OCI-LY1 (cell line): ENCODE measurements around the gene RAB25.

ENCODE experiments used
- H2AFZ ChIP-seq: fragments of 200-600 bp; sonication (generic), shearing (Covaris generic); 2 replicates; pipeline ENCODE4 v1.6.0; 2014; ENCODE audit warnings: antibody characterized with exemption, mild to moderate bottlenecking, low read length
- H3F3A ChIP-seq: fragments of 200-600 bp; sonication (generic), shearing (Covaris generic); 2 replicates; pipeline ENCODE4 v1.6.0; 2014; ENCODE audit warnings: mild to moderate bottlenecking, antibody characterized with exemption, low read length, moderate library complexity; ENCODE audit not compliant: insufficient read depth
- H3K27ac ChIP-seq: fragments of 200-600 bp; sonication (generic); 2 replicates; pipeline ENCODE4 v1.5.1; 2014; ENCODE audit warnings: low read length, mixed run types, mild to moderate bottlenecking, low read depth; ENCODE audit not compliant: poor library complexity, severe bottlenecking
- H3K27me3 ChIP-seq: fragments of 200-600 bp; sonication (generic); 2 replicates; pipeline ENCODE4 v1.6.0; 2014; ENCODE audit warnings: antibody characterized with exemption, mild to moderate bottlenecking, low read length, moderate library complexity; ENCODE audit not compliant: insufficient read depth
- H3K36me3 ChIP-seq: fragments of 200-600 bp; sonication (generic); 2 replicates; pipeline ENCODE4 v1.6.1; 2014; ENCODE audit warnings: mild to moderate bottlenecking, antibody characterized with exemption, low read length, moderate library complexity, mixed read lengths; ENCODE audit not compliant: insufficient read depth
- H3K4me1 ChIP-seq: fragments of 200-600 bp; sonication (generic); 2 replicates; pipeline ENCODE4 v1.5.1; 2014; ENCODE audit warnings: mild to moderate bottlenecking, low read length, moderate library complexity; ENCODE audit not compliant: insufficient read depth, severe bottlenecking
- H3K4me2 ChIP-seq: fragments of 200-600 bp; sonication (generic), shearing (Covaris generic); 2 replicates; pipeline ENCODE4 v1.6.1; 2014; ENCODE audit warnings: low read length
- H3K4me3 ChIP-seq: fragments of 200-600 bp; sonication (generic); 2 replicates; pipeline ENCODE4 v1.5.1; 2014; ENCODE audit warnings: low read length, low read depth, mild to moderate bottlenecking, mixed read lengths; ENCODE audit not compliant: poor library complexity, severe bottlenecking
- H3K79me2 ChIP-seq: fragments of 200-600 bp; shearing (Covaris generic); 2 replicates; pipeline ENCODE4 v1.6.1; 2016; ENCODE audit warnings: mixed run types, low read length, mixed read lengths; ENCODE audit not compliant: insufficient read depth
- H3K9ac ChIP-seq: fragments of 200-600 bp; sonication (generic), shearing (Covaris generic); 2 replicates; pipeline ENCODE4 v1.6.1; 2014; ENCODE audit warnings: mild to moderate bottlenecking, low read length, mixed read lengths
- H3K9me2 ChIP-seq: fragments of 200-600 bp; sonication (generic), shearing (Covaris generic); 2 replicates; pipeline ENCODE4 v1.6.1; 2014; ENCODE audit warnings: low read depth, mild to moderate bottlenecking, low read length, mixed read lengths
- H3K9me3 ChIP-seq: fragments of 200-600 bp; shearing (Covaris generic); 2 replicates; pipeline ENCODE4 v1.6.1; 2014; ENCODE audit warnings: low read length, mixed read lengths
- H4K20me1 ChIP-seq: fragments of 200-600 bp; sonication (generic), shearing (Covaris generic); 2 replicates; pipeline ENCODE4 v1.6.0; 2016; ENCODE audit warnings: mild to moderate bottlenecking, low read length; ENCODE audit not compliant: insufficient read depth
- EZH2 ChIP-seq: fragments of 200-600 bp; sonication (generic), shearing (Covaris generic); IDR thresholded peaks from 2 replicates; pipeline ENCODE4 v1.8.0; 2017; ENCODE audit warnings: borderline replicate concordance, mixed run types, mild to moderate bottlenecking, antibody characterized with exemption, low read length, moderate library complexity, mixed read lengths
- TF ChIP-seq, protein P1 (sequence below): fragments of 200-600 bp; sonication (generic), shearing (Covaris generic); IDR thresholded peaks from 2 replicates; pipeline ENCODE4 v1.5.1; 2017; ENCODE audit warnings: mild to moderate bottlenecking, antibody characterized with exemption, low read length, moderate library complexity, mixed read lengths

RAB25 gene

DNA sequence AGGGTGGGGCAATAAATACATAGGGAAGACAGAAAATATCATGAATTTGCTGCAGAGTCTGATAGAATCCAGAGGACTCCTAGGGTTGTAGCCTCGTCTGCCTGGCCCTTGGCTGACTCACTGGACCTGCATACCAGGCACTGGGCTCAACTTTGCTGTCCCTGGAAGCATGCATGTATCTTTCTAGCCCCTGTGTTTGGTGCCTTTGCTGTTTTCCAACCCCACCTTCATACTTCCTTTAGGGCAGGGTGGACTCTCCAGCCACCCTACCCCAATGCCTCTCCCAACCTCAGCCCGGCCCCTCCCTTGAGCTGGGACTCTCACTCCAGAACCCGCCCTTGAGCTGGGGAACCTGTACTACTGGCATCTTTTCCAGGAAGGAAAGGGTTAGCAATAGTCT is 1.2 kb downstream of the RAB25 start:
- Histone ChIP-seq H3K9me3 (no peaks in the 10 kb centered on the region), H3K4me1 (peaks cover 13% of the 10 kb centered on the region), H4K20me1 (no peaks in the 10 kb centered on the region), H3K27me3 (no peaks in the 10 kb centered on the region), H2AFZ (no peak overlapping the region), H3K9me2 (no peaks in the 10 kb centered on the region), H3K4me2 (peak overlapping the region; percentile 70; the same call in 1 of the 2 replicates), H3K79me2 (no peaks in the 10 kb centered on the region), H3F3A (no peaks in the 10 kb centered on the region), H3K4me3 (peak overlapping the region; percentile 61), H3K9ac (no peak overlapping the region; the same call in 1 of the 2 replicates), H3K27ac (no peak overlapping the region), H3K36me3 (0 out of 2 replicates have a peak, but pooled peaks cover 6% of the 10 kb centered on the region)
- TF ChIP-seq EZH2 = no peak
- TF ChIP-seq, protein P1, sequence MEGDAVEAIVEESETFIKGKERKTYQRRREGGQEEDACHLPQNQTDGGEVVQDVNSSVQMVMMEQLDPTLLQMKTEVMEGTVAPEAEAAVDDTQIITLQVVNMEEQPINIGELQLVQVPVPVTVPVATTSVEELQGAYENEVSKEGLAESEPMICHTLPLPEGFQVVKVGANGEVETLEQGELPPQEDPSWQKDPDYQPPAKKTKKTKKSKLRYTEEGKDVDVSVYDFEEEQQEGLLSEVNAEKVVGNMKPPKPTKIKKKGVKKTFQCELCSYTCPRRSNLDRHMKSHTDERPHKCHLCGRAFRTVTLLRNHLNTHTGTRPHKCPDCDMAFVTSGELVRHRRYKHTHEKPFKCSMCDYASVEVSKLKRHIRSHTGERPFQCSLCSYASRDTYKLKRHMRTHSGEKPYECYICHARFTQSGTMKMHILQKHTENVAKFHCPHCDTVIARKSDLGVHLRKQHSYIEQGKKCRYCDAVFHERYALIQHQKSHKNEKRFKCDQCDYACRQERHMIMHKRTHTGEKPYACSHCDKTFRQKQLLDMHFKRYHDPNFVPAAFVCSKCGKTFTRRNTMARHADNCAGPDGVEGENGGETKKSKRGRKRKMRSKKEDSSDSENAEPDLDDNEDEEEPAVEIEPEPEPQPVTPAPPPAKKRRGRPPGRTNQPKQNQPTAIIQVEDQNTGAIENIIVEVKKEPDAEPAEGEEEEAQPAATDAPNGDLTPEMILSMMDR = no peak

DNA sequence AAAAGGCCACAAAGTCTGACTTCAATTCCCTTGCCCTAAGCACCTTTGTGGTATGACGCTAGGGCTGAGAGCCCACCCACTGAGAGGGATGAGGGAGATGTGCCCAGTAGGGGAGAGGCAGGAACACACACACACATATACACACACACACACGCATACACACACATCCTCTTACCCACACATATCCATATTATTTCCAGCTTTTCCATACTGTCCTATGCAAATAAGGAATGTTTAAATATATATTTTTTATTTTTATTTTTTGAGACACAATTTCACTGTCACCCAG is 3.0 kb downstream of the RAB25 start:
- H3K79me2 ChIP-seq = no peaks in the 10 kb centered on the region
- H3K4me2 ChIP-seq = no peak overlapping the region
- no peaks in the 10 kb centered on the region for H3K27me3 ChIP-seq

DNA sequence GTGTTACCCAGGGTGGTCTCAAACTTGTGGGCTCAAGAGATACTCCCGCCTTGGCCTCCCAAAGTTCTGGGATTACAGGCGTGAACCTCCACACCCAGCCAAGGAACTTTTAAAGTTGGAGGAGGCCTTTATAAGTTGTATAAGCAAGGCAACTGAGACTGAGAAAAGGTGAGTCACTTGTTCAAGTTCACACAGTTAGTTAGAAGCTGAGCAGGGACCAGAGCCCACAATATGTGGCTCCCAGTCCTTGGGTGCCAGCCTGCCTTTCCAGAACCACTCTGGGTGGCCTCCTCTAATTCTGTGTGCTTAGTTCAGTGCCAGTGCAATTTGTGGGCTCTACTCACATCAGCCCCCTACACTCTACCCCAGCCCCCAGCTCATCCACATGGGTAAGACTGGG is 3.7 kb downstream of the RAB25 start:
- H3K27me3 ChIP-seq = no peaks in the 10 kb centered on the region
- H3K9me2 ChIP-seq = no peaks in the 10 kb centered on the region
- H3K36me3 ChIP-seq = no peaks in the 10 kb centered on the region
- no peaks in the 10 kb centered on the region for H4K20me1 ChIP-seq
- no peak overlapping the region for H2AFZ ChIP-seq
- no peak overlapping the region for H3K4me3 ChIP-seq
- H3K9me3 ChIP-seq = no peaks in the 10 kb centered on the region
- H3K27ac ChIP-seq = no peak overlapping the region
- H3K4me2 ChIP-seq = no peak overlapping the region
- no peak overlapping the region; the same call in 1 of the 2 replicates for H3K9ac ChIP-seq
- peaks cover 13% of the 10 kb centered on the region for H3K4me1 ChIP-seq
- no peaks in the 10 kb centered on the region for H3F3A ChIP-seq
- TF ChIP-seq EZH2 = no peak
- TF ChIP-seq, protein P1 = no peak
- no peaks in the 10 kb centered on the region for H3K79me2 ChIP-seq

More for the DNA sequence above, 3.0 kb downstream of the RAB25 start:
- Histone ChIP-seq H3K27ac (no peak overlapping the region), H3K9ac (no peak overlapping the region), H3K9me2 (no peaks in the 10 kb centered on the region), H3K9me3 (no peaks in the 10 kb centered on the region), H3K4me1 (peaks cover 13% of the 10 kb centered on the region), H4K20me1 (no peaks in the 10 kb centered on the region), H3K36me3 (no peaks in the 10 kb centered on the region), H3K4me3 (no peak overlapping the region), H3F3A (no peaks in the 10 kb centered on the region), H2AFZ (no peak overlapping the region)
- TF ChIP-seq, protein P1 = no peak
